ENCODE measurements around the gene CYP3A7.
"Not testable (repeated sequence)": the region's sequence is repeated elsewhere in the genome, so short reads cannot be mapped to it uniquely, and the experiment has no call there.

The CYP3A7 gene

DNA sequence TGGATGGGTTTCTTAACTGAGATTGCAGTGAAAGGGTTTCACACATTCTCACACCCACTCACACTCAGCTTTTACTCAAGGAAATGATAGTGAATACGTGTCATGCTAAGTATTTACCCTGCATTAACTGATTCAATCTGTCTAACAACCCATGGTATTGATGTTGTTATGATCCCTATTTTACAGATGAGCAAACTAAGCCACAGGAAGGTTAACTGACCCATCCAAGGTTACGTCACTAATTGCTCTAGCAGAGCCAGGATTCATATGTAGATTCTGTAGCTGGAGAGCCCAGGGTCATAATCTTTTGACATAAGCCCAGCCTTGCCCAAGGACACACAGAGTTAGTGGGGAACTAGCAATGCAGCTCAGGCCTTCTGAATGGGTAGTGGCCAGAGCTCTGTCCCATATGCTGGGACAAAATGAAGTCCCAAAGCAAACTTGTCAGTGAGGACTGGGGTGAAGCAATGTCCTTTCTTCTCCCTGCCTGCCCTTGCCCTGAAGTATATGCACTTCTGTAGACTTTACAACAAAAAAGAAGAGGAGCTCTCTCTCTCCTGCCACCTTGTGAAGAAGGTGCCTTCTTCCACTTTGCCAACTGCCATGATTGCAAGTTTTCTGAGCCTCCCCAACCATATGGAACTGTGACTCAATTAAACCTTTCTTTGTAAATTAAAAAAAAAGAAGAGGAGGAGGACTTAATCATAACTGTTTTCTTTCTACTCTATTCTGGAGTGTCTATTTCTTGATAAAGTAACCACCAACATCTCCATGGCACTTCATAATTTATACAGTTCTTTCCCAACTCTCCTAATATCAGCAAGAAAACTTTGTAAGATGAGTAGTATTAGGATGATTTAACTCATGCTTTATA, 4.9 kb upstream of the CYP3A7 start:
- TF ChIP-seq, protein P1, sequence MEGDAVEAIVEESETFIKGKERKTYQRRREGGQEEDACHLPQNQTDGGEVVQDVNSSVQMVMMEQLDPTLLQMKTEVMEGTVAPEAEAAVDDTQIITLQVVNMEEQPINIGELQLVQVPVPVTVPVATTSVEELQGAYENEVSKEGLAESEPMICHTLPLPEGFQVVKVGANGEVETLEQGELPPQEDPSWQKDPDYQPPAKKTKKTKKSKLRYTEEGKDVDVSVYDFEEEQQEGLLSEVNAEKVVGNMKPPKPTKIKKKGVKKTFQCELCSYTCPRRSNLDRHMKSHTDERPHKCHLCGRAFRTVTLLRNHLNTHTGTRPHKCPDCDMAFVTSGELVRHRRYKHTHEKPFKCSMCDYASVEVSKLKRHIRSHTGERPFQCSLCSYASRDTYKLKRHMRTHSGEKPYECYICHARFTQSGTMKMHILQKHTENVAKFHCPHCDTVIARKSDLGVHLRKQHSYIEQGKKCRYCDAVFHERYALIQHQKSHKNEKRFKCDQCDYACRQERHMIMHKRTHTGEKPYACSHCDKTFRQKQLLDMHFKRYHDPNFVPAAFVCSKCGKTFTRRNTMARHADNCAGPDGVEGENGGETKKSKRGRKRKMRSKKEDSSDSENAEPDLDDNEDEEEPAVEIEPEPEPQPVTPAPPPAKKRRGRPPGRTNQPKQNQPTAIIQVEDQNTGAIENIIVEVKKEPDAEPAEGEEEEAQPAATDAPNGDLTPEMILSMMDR (IDR thresholded peaks at IDR 0.05; ENCODE audit: low read depth, low read length): no peak
- no peak overlapping the region for H3K4me3 ChIP-seq (ENCODE audit: low read depth, low read length)

- TF ChIP-seq, protein P1 (IDR thresholded peaks at IDR 0.05; ENCODE audit: low read depth, low read length): no peak
- no peak overlapping the region for H3K4me3 ChIP-seq (ENCODE audit: low read depth, low read length)
Measured at GRCh38 chr7:99737726-99738125, 2.7 kb upstream of the CYP3A7 start.

DNA sequence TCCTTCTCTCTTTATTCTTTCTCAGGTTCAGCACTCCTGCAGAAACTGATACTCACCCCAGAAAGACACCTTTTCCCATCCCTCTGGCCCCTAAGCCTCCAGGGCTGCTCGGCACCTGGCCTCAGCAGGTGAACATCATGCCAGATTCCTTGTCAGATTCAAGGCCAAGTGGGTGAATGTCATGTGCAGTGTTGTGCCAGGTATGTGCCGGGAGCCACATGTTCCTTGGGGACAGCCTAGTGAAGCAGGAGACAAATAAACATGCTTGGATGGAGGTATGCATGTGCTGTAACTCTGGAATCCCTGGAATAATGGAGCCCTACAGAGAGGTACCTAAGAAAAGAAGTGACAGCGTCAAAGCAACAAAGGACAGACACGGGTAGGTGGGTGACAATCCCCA, 1.7 kb upstream of the CYP3A7 start:
- not testable (repeated sequence) for H3K4me3 ChIP-seq (ENCODE audit: low read depth, low read length)

DNA sequence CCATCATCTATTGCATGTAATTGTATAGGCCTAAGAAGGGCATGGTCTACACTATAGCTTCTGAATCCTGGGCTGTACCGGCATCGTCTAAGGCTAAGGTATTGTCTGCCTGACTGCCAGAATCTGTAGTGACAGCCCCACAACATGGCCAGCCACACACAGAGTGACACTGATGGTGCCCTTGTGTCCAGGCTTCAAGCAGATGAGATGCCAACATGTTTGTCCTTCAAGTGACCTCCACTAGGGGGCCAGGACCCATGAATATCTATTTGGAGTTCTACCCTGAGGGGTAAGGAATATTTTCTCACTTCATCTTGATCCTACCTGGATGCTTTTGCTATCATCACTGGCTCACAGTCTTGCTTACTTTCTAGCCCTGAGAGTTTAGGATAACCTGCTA, 1.5 kb downstream of the CYP3A7 start:
- H3K4me3 ChIP-seq (ENCODE audit: low read depth, low read length): no peak overlapping the region
- TF ChIP-seq, protein P1 (IDR thresholded peaks at IDR 0.05; ENCODE audit: low read depth, low read length): 0 out of 2 replicates have a peak, but pooled peaks have one; percentile 21

DNA sequence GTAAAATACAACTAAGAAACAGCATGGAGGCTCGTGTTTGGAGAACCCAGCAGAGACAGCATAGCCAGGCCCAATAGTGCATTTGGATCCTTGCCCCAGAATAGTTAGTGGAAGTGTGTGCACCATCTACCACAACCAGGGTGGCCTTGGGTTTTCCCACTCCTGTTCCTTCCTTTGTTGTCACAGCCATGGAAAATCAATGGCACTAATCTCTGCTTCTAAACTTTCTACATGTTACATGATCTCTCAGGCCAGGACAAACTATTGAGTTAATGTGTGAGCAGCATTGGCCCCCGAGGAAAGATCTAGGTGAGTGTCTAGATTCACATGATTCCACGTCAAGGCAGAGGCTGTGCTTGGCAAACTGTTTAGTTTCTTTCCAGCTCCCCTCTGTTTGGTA, 2.0 kb downstream of the CYP3A7 start:
- TF ChIP-seq, protein P1 (IDR thresholded peaks at IDR 0.05; ENCODE audit: low read depth, low read length): no peak
- H3K4me3 ChIP-seq (ENCODE audit: low read depth, low read length): no peak overlapping the region

GRCh38 chr7:99731638-99732374, 3.2 kb downstream of the CYP3A7 start:
- no peak overlapping the region for H3K4me3 ChIP-seq (ENCODE audit: low read depth, low read length)
- TF ChIP-seq, protein P1 (IDR thresholded peaks at IDR 0.05; ENCODE audit: low read depth, low read length): no peak

- TF ChIP-seq, protein P1 (IDR thresholded peaks at IDR 0.05; ENCODE audit: low read depth, low read length): no peak
- H3K4me3 ChIP-seq (ENCODE audit: low read depth, low read length): no peak overlapping the region
Measured at GRCh38 chr7:99730992-99731391, 4.0 kb downstream of the CYP3A7 start.

All from WI38 (cell line).